VCaP (cell line): ENCODE data around the gene DNAJA4.

Experiments
- H3K27ac ChIP-seq: fragments of 450-650 bp; 2 replicates; pipeline ENCODE4 v1.5.1; 2017
- CTCF ChIP-seq: fragments of 450-650 bp; conservative IDR thresholded peaks from 2 replicates; pipeline ENCODE4 v1.5.1; 2017; ENCODE audit warnings: mild to moderate bottlenecking, moderate library complexity

DNAJA4 gene

DNA sequence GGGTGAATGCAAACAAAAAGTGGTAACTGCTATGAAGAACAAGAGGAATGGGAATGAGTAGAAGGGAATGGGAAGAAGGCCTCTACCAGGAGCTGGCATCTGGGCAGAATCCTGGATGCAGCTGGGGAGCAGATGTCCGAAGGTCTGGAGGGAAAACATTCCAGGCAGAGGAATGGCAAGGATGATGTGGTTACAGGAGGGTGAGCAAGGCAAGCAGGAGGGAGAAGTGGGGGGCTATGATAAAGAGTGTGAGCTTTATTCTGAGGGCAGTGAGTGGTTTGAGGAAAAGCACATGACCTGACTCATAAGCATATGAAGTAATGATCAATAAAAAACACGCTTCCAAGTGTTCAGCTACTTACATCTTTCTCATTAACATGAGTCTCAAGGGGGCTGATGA is 18.0 kb downstream of the DNAJA4 start:
- no peak overlapping the region for H3K27ac ChIP-seq
- no peak for TF ChIP-seq CTCF

DNA sequence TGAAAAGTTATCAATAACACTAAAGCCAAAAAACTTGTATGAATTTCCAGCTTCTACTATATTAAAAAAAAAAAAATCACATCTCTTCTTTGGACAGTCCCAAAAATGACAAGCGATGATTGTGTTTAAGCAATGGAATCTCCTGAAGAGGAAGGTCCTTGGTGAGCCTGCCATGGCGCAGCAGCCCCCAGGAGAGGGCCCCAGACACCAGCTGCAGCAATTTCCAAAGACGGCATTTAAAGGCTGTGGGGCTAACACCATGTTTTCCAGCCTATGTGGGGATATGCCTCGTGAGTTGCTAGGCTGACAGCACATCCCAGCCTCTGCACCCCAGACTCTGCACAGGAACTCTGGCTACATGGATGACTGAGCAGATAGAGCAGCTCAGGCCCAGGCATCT is 20.4 kb downstream of the DNAJA4 start:
- no peak overlapping the region for H3K27ac ChIP-seq
- TF ChIP-seq CTCF: peak; percentile 45

DNA sequence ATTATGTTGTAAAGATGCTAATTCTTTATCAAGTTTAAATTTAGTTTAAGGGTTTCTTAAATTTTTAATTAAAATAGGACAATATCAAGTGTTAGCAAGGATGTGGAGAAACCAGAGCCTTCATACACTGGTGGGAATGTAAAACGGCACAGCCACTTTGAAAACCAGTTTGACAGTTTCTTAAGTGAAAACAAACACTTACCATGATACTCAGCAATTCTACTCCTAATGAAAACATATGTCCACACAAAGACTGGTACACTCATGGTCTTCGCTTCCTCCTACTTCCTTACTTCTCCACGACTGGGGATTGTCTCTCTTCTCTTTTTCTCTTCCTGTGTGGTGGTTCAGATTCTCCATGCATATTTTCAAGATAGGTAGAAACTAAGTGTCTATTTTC is 25.9 kb downstream of the DNAJA4 start:
- peak overlapping the region; percentile 72 for H3K27ac ChIP-seq
- no peak for TF ChIP-seq CTCF

- peak overlapping the region; percentile 72 for H3K27ac ChIP-seq
- TF ChIP-seq CTCF: no peak
Measured at GRCh38 chr15:78291052-78291451, 26.7 kb downstream of the DNAJA4 start.

DNA sequence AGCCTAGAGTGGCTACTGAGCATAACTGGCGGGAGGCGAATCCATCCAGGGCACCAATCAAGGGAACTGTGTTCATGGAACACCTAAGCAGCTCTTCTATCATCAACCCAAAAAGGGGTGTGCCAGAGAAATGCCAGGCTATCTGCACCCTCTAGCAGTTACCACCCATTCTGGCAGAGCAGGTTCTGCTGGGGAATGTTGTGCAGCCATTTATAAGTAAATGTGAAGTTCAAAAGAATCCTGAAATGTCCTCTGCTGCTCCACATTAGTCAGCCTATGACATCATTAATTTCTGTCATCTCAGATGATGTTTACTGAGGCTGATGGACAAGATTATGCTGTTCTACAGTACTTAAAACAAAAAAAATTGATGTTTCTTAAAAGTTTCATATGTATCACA is 27.3 kb downstream of the DNAJA4 start:
- TF ChIP-seq CTCF: no peak
- peak overlapping the region; percentile 72 for H3K27ac ChIP-seq

DNA sequence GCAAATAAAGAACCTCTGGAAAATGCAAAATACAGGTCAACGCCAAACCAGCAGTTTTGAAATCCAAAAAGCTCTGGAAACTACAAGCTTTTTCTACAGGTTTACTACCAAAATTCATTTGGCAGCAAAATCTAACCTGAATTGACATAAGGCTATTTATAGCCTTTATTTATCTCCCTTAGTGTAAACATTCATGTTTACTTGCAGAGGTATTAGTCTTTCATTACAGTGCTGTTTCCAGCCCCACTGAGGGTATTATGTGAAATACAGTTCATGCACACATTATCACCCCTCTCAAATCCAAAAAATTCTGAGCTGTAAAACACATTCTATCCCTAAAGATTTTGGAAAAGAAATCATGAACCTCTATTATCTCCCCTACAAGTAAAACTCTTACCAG is 27.9 kb downstream of the DNAJA4 start:
- no peak for TF ChIP-seq CTCF
- peak overlapping the region; percentile 72 for H3K27ac ChIP-seq

GRCh38 chr15:78299101-78299930 is 35.0 kb downstream of the DNAJA4 start, which contains the start of gene SKIC8:
TSS of gene SKIC8 (minus strand) at chr15:78299609. CDS start at chr15:78295686, 3,923 bp downstream.
- peak within 1 kb of the TSS; percentile 82 for H3K27ac ChIP-seq
- peak; percentile 33 for TF ChIP-seq CTCF
